Prostate gland (tissue), 1 donor: ENCODE results near the gene SNX3.

Experiments
- POLR2A ChIP-seq: fragments of 450-650 bp; IDR thresholded peaks from one replicate; pipeline ENCODE4 v1.6.1; 2016; ENCODE audit warnings: antibody characterized with exemption, mild to moderate bottlenecking
- POLR2AphosphoS5 ChIP-seq: sonication (generic); formaldehyde crosslinking; IDR thresholded peaks from one replicate; pipeline ENCODE4 v1.6.1; 2017; ENCODE audit warnings: antibody characterized with exemption

- no peak for TF ChIP-seq POLR2AphosphoS5
- TF ChIP-seq POLR2A, result no peak
These were observed 41.5 kb upstream of the SNX3 start for GRCh38 chr6:108302386-108302785.
